ENCODE measurements around the gene CDK2AP2.

- TF ChIP-seq SP1 (IDR thresholded peaks at IDR 0.05) (no peak), LEF1 (IDR thresholded peaks at IDR 0.05; ENCODE audit: borderline replicate concordance) (no peak), BHLHE40 (IDR thresholded peaks at IDR 0.05; ENCODE audit: borderline replicate concordance) (no peak), PKNOX1 (IDR thresholded peaks at IDR 0.05) (no peak), TARDBP (IDR thresholded peaks at IDR 0.05) (no peak), ARNT (IDR thresholded peaks at IDR 0.05) (no peak), NFRKB (IDR thresholded peaks at IDR 0.05) (no peak), ELF4 (IDR thresholded peaks at IDR 0.05) (no peak)
Observed at GRCh38 chr11:67495234-67496005, 12.5 kb downstream of the CDK2AP2 start.

Data from HEK293T (cell line).